HG03521 (cell line): ENCODE measurements around the gene CDH4.
"Not testable (repeated sequence)": the region's sequence is repeated elsewhere in the genome, so short reads cannot be mapped to it uniquely, and the experiment has no call there.

Source experiments
- ATAC-seq: cut with Tn5 transposase; IDR thresholded peaks from one replicate; pipeline ENCODE4 v1.9.1; 2021; ENCODE audit warnings: mild to moderate bottlenecking, moderate library complexity; ENCODE audit not compliant: unreplicated experiment

CDH4 gene

DNA sequence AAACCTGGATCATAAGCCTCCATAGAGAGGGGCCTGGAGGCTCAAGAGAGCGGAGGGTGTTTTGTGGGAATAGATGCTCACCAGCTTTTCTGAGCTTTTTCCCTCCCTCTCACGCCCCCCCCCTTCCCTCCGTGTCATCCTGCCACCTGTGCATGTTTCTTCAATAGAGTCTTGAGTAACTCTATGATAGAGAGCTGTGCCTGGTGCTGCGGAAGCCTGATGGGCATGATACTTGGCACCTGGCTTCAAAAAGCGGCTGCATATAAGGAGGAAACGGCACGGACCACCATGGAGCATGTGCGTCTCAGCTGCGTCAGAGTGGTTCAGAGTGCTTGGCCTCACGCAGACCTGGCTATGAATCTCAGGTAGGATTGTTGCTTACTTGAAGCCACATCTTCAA, 198.9 kb downstream of the CDH4 start:
- no peak for ATAC-seq

DNA sequence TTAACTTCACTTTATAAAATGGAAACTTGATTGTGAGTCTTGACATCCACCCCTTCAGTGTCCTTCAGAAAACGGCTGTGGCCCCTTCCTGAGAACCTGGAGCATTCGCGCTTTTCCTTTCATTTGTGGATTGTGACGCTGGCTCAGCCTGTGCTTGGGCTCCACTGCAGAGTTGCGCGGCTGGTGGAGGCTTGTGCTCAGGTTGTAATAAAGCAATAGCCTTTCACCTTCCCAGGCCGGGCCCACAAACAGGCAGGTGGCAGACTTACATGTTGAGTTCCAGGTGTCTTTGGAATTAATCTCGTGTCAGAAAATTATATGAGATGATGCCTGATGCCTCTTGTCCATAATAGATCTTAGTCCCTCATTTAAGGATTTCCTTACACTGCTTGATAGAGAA, 199.9 kb downstream of the CDH4 start:
- no peak for ATAC-seq

DNA sequence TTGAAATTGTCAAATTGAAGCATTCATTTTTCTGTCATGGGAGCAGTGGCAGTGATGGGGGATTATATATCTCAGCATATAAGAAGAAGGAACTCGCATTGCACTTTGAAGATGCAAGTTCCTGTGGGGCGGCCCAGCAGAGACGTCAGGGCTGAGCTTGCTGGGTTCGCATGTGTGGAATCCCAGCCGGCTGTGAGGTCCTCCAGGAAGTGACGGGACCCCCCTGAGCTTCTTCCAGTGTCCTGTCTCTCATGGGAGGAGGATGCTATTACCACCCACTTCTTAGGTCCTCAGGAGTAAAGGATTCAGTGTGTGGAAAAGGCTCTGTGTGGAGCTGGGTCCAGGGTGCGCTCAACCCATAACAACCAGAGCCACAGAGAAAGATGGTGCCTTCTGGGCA, 201.2 kb downstream of the CDH4 start:
- no peak for ATAC-seq

DNA sequence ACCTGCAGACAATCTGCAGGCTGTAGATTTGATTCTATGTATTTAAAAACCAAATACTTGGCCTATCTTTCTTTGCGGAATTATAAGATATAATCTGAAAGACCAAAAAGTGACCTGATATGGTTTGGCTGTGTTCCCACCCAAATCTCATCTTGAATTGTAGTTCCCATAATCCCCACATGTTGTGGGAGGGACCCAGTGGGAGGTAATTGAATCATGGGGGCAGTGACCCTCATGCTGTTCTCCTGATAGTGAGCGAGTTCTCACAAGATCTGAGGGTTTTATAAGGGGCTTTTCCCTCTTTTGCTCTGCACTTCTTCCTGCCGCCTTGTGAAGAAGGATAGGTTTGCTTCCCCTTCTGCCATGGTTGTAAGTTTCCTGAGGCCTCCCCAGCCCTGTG, 201.6 kb downstream of the CDH4 start:
- not testable (repeated sequence) for ATAC-seq

DNA sequence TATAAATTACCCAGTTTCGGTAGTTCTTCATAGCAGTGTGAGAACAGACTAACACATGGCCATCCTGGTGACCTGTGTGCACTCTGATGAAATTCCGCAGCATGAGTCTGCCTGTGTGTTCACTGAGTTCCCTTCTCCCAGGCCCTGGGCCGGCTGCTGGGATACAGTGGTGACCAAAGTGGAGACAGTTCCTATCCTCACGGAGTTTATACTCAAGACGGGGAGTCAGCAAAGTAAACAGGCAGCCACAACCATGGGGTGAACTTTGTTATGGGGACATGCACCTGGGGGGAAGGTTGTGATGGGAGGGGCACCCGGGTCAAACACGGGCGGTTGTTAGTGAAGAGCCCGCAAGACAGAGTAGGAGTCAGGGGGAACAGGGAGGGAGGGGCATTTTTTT, 202.0 kb downstream of the CDH4 start:
- ATAC-seq: no peak

DNA sequence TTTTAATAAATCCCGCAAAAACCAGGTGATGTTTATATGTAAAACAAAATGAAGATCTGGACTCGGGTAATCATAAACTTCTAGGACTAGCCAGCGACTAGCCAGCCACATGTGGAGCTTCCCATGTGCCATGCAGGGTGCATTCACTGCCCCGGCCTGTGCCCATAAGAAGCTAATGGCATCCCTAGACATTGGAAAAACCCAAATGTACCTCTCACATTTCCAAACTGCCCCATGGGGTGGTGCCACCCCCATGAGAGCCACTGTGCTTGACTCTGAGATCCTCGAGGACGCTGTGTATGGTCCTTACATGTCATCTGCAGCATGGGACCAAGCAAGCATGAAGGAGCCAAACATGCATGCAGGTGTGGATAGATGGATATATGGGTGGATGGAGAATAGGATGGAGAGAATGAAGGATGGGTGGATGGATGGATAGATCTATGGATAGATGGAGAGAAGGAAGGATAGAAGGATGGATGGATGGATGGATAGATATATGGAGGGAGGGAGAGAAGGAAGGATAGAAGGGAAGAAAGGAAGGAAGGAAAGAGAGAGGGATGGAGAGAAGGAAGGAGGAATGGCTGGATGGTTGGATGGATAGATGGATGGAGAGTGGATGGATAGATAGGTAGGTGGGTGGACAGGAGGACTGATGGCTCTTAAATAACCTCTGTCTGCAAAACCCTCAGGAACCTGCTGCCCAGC, 203.6 kb downstream of the CDH4 start:
- no peak for ATAC-seq

DNA sequence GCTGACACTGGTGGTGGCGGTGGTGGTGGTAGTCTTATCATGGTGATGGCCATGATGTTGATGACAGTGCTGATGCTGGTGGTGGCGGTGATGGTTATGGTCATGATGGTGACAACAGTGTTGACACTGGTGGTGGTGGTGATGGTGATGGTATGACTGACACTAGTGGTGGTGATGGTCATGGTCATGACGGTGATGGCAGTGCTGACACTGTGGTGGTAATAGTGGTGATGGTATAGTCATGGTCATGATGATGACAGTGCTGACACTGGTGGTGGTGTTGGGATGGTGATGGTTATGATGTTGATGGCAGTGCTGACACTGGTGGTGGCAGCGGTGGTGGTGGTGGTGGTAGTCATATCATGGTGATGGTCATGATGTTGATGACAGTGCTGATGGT, 205.7 kb downstream of the CDH4 start:
- no peak for ATAC-seq

DNA sequence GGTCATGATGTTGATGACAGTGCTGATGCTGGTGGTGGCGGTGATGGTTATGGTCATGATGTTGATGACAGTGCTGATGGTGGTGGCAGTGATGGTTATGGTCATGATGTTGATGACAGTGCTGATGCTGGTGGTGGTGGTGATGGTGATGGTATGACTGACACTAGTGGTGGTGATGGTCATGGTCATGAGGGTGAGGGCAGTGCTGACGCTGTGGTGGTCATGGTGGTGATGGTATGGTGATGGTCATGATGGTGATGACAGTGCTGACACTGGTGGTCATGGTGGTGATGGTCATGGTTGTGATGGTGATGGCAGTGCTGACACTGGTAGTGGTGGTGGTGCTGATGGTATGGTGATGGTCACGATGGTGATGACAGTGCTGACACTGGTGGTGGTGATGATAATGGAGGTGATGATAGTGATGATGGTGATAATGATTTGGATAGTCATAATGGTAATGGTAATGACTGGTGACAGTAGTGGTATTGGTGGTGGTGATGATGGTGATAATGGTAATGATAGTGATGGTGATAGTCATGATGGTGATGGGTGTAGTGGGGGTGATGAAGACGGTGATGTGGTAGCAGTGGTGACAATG, 206.2 kb downstream of the CDH4 start:
- no peak for ATAC-seq

DNA sequence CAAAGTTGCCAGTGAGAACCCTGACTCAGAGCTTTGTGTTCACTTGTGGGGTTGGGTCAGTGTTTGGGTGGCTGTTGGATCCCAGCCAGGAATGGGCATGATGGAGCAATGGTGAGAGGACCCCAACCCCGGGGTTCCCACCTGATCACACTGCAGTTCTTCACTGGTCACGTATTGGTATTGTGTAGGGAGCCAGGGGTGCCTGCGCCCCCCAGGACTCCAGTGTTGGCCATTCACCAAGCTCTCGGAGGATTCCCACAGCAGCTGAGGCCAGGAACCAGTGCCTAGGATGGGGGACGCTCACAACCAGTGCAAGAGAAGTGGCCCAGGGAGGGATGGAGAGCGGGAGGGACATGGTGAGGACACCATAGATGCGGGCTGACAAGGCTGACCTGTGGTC, 207.2 kb downstream of the CDH4 start:
- ATAC-seq: no peak

DNA sequence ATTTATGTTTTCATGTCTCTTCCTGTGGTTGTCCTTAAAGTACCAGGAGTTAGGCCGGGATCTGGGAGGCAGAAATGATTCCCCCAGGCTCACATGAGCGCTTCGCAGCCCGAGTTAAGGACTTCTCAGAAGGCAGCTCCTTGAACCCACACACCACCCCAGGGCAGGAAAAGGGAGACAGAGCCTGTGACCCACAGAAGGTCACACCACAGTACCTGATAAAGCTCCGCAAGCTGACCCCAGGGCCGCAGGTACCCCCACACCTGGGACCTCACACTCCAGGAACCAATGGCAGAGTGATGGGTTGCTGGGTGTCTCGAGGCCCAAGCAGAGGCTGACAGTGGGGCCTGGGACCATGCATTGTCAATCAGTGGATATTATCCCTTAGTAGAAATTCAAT, 207.6 kb downstream of the CDH4 start:
- ATAC-seq: no peak

DNA sequence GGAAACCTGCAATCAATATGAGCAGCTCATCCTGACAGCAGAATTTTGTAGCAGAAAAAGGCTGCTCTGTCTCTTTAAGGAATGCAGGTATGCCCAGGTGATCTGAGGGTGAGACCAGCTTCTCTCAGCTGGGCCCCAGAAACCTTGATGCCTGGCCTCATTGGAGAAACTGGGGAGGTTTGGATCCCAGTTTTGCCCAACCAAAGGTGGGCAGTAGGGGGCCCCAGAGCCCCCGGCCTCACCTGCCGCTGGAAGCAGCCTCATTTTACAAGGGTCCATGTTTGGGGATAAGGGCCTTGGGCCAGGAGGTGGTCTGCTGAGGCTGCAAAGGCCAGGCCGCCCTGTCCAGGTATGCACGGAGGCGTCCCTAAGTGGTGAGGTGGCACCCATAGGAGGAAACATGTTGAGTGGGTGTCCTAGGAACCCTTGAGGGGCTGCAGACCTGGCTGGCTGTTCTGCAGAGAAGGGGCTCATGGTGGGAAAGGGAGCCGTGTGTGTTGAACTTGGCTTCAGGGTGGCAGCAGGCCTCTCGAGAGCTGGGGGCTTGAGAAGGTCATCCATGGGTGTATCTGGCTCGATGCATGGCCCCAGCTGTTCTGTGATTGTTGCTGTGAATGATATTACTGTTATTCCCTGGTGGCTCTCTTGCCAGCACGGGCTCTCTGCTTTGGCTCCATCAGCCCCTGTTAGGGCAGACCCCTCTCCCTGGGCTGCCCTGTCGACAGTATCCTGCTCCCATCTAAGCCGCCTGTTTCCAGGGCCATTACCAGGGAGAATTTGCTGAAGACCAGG, 208.4 kb downstream of the CDH4 start:
- no peak for ATAC-seq

DNA sequence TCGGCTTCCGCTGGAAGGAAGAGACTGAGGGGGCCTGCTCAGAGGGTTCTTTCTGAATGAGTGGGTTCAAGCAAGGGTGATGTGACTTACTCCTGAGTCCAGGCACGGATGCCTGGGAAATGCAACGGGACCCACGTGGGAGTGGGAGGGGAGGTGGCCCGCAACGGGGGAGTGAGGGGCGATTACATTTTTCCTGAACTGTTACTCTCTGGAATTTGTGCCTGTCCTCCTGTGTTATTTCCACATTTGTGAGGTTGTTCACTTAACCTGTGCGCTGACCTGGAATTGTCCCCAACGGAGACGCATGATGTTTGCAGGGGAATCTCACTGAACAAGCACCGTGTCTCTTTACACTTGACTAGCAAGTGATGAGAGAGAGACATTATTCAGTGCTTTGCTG, 209.4 kb downstream of the CDH4 start:
- no peak for ATAC-seq

DNA sequence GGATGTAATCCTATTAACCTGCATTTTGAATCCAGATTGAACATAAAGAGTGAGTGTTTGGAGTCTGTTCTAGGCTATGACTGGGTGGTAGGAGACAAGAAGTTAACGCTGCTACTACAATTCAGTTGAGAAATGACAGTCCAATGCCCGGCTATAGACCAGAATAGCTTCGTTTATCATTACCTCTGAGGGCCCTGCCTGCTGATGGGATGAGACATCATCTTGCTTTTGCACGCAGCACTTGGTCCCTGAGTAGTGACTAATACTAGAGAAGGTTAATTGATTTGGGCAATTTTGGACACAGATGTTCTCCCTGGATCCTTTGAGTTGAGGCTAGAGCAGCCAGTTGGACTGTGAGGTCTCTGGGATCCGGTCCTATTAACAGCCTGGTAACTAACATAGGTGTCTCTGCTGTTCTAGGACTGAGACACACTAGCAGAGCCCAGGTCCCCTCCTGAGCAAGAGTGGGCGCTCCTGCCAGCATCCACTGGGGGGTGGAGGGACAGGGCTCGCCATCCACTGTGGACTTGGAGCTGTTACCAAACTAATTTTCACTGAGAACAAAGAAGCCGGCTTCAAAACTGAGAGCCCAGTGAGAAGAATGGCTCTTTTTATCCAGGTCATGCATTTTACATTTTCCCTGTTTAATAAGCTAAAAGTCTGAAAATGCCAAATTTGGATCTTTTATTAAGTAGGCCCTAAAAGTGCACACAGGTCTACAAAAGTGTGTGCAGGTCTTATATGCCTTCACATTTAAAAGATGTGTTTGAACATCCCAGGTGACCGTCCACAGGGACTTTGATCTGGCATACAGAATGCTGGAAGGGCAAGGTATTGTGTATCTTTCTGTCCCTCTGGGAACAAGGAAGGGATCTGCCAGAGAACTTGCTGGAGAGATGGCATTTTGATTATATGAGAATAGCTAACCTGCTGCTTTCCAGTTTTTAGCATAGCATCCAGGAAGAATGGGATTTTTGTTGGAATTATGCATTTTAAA, 212.5 kb downstream of the CDH4 start:
- ATAC-seq: no peak

DNA sequence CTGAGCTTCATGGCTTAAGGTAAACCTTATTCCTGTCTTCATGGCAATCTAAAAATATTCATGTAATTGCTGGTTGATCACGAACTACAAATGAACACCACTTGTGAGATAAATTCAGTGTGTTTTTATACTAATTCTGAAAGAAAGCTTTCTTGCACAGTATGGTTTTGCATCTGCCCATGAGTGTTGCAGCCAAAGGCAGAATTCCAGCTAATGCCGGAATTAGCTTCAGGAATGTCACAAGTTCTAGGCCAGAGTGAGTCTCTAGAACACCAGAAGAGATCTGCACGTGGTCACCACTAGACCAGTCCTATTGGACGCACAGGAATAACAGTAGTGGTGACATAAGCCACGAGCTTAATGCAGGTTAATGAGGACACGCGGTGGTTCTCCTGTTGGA, 223.7 kb downstream of the CDH4 start:
- ATAC-seq: no peak

DNA sequence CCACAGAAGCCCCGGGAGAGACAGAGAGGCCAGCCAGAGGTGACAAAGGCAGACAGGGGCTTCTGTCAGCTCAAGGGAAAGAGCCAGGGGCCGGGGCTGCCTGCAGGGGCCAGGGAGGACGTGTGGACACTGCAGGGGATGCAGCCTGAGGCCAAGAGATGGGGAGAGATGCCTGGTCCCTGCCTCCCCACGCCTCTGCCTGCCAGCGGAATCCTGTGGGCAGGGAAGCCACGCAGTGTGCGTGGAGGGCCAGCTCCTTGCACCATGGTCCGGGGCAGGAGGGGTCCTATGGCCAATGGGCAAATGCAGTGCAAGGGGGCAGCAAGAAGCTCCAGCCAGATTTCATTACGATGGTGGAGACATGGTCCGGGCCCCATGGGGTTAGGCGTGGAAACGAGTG, 224.9 kb downstream of the CDH4 start:
- ATAC-seq: no peak

DNA sequence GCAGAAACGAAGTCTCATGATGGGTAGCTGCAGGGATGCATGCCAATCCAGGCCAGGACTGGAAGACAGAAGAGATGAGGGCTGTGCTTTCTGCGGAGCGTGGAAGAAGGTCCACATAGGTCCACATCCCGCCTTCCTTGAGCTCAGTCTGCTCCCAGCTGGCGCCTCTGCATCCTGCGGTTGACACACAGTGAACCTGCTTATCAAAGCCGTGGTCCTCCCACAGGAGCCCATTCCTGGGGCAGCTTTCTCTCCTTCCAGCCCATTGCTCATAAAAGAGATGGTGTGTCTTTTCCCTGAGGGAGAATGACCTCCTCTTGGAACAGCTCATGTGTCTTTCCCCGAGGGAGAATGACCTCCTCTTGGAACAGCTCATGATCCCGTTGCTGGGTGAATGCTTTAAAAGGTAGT, 225.4 kb downstream of the CDH4 start:
- no peak for ATAC-seq

DNA sequence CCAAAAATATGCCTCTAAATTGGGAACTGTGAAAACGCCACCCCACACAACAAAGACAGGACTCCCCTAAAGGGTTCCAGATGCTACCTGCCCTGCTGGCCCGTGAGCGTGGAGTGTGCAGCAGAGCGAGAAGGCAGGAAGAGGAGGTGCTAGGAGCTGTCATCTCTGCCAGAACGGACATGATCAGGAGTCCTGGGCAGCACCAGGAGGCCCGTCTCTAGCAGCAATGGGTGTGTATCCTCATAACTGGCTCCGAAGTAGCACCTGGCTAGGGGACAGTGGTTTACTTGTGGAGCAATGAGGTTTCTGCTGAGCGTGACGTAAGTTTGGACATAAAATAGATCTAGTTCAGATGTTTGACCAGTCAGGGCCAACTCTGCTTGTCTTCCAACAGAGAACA, 226.0 kb downstream of the CDH4 start:
- no peak for ATAC-seq

DNA sequence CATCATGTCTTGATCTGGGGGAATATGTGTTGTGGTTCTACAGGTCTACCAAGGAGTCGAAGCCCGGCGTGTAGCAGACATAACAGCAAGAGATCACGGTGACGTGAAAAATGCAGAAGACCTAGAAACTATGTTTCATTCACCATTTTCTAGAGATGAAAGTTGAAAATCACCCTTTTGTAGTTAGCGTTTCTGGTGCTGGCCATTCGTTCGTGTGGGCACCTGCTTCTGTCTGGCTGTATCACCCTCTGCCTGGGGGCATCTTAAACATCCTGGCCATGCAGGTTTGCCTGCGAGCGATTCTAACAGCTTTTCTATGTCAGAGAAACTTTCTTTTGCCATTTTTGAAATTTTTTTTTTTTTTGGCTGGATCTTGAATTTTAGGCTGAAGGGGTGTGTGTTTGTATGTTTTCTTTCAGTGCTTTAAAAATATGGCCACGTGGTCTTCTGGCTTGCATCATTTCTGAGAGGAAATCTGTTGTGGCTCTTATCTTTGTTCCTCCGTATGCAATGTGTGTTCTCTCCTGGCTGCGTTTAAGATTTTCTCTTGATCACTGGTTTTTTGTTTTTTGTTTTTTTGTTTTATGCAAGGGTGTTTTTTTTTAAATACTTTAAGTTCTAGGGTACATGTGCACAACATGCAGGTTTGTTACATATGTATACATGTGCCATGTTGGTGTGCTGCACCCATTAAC, 226.7 kb downstream of the CDH4 start:
- no peak for ATAC-seq

DNA sequence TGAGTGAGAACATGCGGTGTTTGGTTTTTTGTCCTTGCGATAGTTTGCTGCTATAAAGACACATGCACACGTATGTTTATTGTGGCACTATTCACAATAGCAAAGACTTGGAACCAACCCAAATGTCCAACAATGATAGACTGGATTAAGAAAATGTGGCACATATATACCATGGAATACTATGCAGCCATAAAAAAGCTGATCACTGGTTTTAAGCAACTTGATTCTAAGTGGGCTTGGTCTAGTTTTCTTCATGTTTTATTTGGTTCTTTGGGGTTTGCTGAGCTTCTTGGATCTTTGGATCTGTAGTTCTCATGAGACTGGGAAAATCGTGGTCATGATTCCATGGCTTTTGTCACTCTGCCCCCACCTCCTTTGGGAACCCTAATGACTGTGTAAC, 227.4 kb downstream of the CDH4 start:
- not testable (repeated sequence) for ATAC-seq

DNA sequence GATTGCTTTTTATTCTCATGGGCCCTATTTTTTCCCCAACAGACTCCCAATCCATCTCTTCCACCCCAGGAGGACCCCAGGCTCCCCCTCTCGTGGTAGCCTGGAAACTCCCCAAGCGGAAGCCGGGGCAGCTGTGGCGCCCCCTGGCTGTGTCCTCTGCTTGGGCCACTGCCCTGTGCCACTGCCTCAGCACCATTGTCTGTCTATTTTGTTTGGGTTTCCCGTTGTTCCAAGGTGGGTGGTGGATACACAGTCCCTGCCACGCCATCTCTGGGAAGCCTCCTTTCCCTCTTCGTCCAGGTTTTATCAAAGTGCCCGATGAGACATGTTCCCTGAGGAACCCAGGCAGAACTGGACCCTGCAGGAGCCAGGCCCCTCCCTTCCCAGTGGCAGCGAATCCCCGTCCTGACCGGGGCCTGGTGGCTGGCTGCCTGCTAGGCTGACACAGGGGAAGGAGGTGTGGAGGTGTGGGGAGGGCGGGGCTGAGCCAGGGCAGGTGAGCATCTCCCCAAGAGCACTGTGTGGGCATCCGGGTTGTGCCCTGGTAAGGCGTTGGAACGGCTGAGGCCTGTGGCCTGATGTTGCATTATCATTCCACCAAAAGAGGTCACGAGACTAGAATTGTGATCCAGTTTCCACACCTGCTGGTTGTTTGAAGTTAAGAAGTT, 228.2 kb downstream of the CDH4 start:
- no peak for ATAC-seq
